Panc1 (cell line): Measurements from ENCODE around the gene PMFBP1. TPM values are rescaled to one million over a fixed set of nuclear protein-coding genes. Genes with fewer than 3 reads are reported as not detected.
A peak's percentile ranks its signal among the peaks of the same experiment; 100 is the strongest.

Experiments
- ATAC-seq: fragments of 200-7000 bp; cut with Tn5 transposase; 2 replicates; pipeline ENCODE4 v1.9.1; 2020; ENCODE audit warnings: mild to moderate bottlenecking, moderate library complexity
- BruUV-seq: library from RNA; stranded (reverse); fragments of 400-500 nt; replicated peaks from 2 replicates; lab custom pipeline; 2021; lab: Mats Ljungman, UMichigan
- CTCF ChIA-PET: fragments of 300-600 bp; sonication (Branson Sonifier 250); formaldehyde crosslinking; loops from one replicate; lab custom pipeline; 2022; ENCODE audit warnings: antibody characterized with exemption; lab: Charles Lee
- POLR2A ChIA-PET: fragments of 300-600 bp; sonication (Branson Sonifier 250); formaldehyde crosslinking; loops from one replicate; lab custom pipeline; 2022; ENCODE audit warnings: antibody characterized with exemption; lab: Charles Lee
- DNase-seq: peaks from one replicate; pipeline ENCODE4 v3.0.0-alpha.2; 2010; ENCODE audit warnings: low read depth, low spot score
- H3K27ac ChIP-seq: 2 replicates; pipeline ENCODE4 v1.5.1; 2011; ENCODE audit warnings: mild to moderate bottlenecking, low read length, inconsistent platforms
- H3K27me3 ChIP-seq: fragments of 200-500 bp; sonication (Bioruptor generic); 2 replicates; pipeline ENCODE4 v1.6.0; 2014; ENCODE audit warnings: low read length, inconsistent platforms; ENCODE audit not compliant: control insufficient read depth, insufficient read depth
- H3K36me3 ChIP-seq: fragments of 200-500 bp; sonication (Bioruptor generic); 2 replicates; pipeline ENCODE4 v1.5.1; 2014; ENCODE audit warnings: inconsistent platforms, mild to moderate bottlenecking, low read length, moderate library complexity; ENCODE audit not compliant: control insufficient read depth, insufficient read depth
- H3K4me1 ChIP-seq: 2 replicates; pipeline ENCODE4 v1.5.1; 2011; ENCODE audit warnings: inconsistent platforms, mild to moderate bottlenecking, low read length, moderate library complexity; ENCODE audit not compliant: control insufficient read depth, insufficient read depth
- H3K4me3 ChIP-seq, 2 experiments: 2 replicates each; pipeline ENCODE4 v1.5.1; 2011 to 2012; ENCODE audit warnings: low read depth in 2 of 2, low read length in 2 of 2, mild to moderate bottlenecking in 2 of 2, inconsistent platforms in 1 of 2, moderate library complexity in 1 of 2
- H3K9me3 ChIP-seq: fragments of 200-500 bp; sonication (Bioruptor generic); 2 replicates; pipeline ENCODE4 v1.5.1; 2014; ENCODE audit warnings: low read depth, mild to moderate bottlenecking, inconsistent platforms, low read length, moderate library complexity; ENCODE audit not compliant: control insufficient read depth, insufficient read depth
- POLR2AphosphoS5 ChIP-seq: IDR thresholded peaks from 2 replicates; pipeline ENCODE4 v1.6.1; 2012; ENCODE audit warnings: mild to moderate bottlenecking, low read depth, low read length, moderate library complexity
- SIN3A ChIP-seq: IDR thresholded peaks from 2 replicates; pipeline ENCODE4 v1.6.1; 2012; ENCODE audit warnings: low read depth, mild to moderate bottlenecking, low read length, moderate library complexity, borderline replicate concordance; ENCODE audit not compliant: insufficient read depth
- TCF7L2 ChIP-seq: IDR thresholded peaks from 2 replicates; pipeline ENCODE4 v1.6.1; 2011; ENCODE audit warnings: mild to moderate bottlenecking, low read depth, low read length, inconsistent platforms
- in situ Hi-C: cut with HindIII; loops from 2 replicates; pipeline ENCODE4 v1.10.0; 2016; ENCODE audit warnings: low sequenced_read_pairs, low pct_unique_long_range_greater_than_20kb
- intact Hi-C: fragments of 100-400 bp; cut with micrococcal nuclease; formaldehyde crosslinking; loops from one replicate; pipeline ENCODE4 v1.10.0; 2022; ENCODE audit not compliant: unreplicated experiment
- total RNA-seq: library from RNA; stranded (reverse); gene quantifications from one replicate; pipeline ENCODE4 v1.2.1, GENCODE V29; 2021; ENCODE audit not compliant: unreplicated experiment
- TF ChIP-seq, protein P1 (sequence below): fragments of 450-650 bp; IDR thresholded peaks from 2 replicates; pipeline ENCODE4 v1.5.1; 2017; ENCODE audit warnings: mild to moderate bottlenecking
- TF ChIP-seq, protein P2 (sequence below), 2 experiments: IDR thresholded peaks; 2 replicates each; pipeline ENCODE4 v1.6.1; 2011 to 2012; ENCODE audit warnings: low read depth in 2 of 2, control low read depth in 1 of 2, low read length in 1 of 2, mild to moderate bottlenecking in 1 of 2, moderate library complexity in 1 of 2; ENCODE audit not compliant: insufficient read depth in 1 of 2

Gene PMFBP1
- total RNA-seq, 1 experiment from 2014 or later = 0.10 TPM

DNA sequence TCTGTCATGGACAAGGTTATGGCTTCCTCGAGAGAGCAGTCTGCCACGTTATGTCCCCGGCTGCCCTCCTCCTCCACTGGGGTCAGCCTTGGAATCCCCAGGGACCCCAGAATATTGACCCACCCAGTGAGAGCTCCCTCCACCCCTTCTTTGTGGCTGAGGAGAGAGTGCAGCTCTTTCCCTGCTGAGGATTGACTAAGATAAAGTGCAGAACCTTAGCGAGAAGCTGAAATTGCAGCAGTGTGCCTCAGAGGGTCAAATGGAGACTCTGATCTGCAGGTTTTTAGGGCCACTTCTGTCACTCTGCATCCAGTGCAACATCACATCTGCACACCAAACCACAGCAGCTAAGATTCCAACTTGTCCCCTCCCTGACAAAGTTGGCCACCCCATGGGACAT is 25.6 kb upstream of the PMFBP1 start:
- Histone ChIP-seq H3K27ac (no peak overlapping the region), H3K9me3 (no peaks in the 10 kb centered on the region), H3K4me1 (no peaks in the 10 kb centered on the region), H3K4me3 (no peak overlapping the region), H3K27me3 (no peaks in the 10 kb centered on the region), H3K36me3 (no peaks in the 10 kb centered on the region)
- CTCF ChIA-PET = no interaction called here
- in situ Hi-C loops (no loop called here), intact Hi-C loops (no loop called here)
- DNase-seq (no peak), ATAC-seq (no peak)
- POLR2A ChIA-PET = no interaction called here
- BruUV-seq = no TSS peak
- TF ChIP-seq TCF7L2 (no peak), POLR2AphosphoS5 (no peak), SIN3A (no peak)
- TF ChIP-seq, protein P1, sequence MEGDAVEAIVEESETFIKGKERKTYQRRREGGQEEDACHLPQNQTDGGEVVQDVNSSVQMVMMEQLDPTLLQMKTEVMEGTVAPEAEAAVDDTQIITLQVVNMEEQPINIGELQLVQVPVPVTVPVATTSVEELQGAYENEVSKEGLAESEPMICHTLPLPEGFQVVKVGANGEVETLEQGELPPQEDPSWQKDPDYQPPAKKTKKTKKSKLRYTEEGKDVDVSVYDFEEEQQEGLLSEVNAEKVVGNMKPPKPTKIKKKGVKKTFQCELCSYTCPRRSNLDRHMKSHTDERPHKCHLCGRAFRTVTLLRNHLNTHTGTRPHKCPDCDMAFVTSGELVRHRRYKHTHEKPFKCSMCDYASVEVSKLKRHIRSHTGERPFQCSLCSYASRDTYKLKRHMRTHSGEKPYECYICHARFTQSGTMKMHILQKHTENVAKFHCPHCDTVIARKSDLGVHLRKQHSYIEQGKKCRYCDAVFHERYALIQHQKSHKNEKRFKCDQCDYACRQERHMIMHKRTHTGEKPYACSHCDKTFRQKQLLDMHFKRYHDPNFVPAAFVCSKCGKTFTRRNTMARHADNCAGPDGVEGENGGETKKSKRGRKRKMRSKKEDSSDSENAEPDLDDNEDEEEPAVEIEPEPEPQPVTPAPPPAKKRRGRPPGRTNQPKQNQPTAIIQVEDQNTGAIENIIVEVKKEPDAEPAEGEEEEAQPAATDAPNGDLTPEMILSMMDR = no peak
- TF ChIP-seq, protein P2, sequence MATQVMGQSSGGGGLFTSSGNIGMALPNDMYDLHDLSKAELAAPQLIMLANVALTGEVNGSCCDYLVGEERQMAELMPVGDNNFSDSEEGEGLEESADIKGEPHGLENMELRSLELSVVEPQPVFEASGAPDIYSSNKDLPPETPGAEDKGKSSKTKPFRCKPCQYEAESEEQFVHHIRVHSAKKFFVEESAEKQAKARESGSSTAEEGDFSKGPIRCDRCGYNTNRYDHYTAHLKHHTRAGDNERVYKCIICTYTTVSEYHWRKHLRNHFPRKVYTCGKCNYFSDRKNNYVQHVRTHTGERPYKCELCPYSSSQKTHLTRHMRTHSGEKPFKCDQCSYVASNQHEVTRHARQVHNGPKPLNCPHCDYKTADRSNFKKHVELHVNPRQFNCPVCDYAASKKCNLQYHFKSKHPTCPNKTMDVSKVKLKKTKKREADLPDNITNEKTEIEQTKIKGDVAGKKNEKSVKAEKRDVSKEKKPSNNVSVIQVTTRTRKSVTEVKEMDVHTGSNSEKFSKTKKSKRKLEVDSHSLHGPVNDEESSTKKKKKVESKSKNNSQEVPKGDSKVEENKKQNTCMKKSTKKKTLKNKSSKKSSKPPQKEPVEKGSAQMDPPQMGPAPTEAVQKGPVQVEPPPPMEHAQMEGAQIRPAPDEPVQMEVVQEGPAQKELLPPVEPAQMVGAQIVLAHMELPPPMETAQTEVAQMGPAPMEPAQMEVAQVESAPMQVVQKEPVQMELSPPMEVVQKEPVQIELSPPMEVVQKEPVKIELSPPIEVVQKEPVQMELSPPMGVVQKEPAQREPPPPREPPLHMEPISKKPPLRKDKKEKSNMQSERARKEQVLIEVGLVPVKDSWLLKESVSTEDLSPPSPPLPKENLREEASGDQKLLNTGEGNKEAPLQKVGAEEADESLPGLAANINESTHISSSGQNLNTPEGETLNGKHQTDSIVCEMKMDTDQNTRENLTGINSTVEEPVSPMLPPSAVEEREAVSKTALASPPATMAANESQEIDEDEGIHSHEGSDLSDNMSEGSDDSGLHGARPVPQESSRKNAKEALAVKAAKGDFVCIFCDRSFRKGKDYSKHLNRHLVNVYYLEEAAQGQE (IDR thresholded peaks at IDR 0.05; ENCODE audit: insufficient read depth in 1 of 2, low read depth in 2 of 2, low read length in 1 of 2) = no peak

DNA sequence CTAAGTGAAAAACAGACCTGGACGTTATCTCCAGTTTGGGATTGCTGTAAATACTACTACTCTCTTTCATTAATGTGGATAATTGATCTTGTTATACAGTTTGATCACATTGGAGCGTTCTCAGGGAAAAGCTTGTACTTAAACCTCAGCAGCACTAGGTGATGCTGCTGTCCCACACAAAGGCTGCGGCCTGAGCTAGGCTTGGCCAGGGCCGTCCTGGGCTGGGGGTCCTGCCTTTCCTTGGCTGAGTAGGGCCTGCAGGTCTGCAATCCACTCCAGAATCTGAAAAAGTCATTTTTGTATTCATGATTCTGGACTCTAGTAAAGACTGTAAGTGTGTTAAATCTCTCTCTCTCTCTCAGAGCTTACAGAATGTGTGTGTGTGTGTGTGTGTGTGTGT is 23.7 kb upstream of the PMFBP1 start:
- H3K4me1 ChIP-seq = no peaks in the 10 kb centered on the region
- DNase-seq = no peak
- no peak overlapping the region for H3K4me3 ChIP-seq
- H3K27ac ChIP-seq = no peak overlapping the region
- H3K27me3 ChIP-seq = no peaks in the 10 kb centered on the region
- H3K9me3 ChIP-seq = no peaks in the 10 kb centered on the region
- intact Hi-C loops (no loop called here), in situ Hi-C loops (no loop called here)
- POLR2A ChIA-PET = no interaction called here
- TF ChIP-seq POLR2AphosphoS5 (no peak), SIN3A (no peak), TCF7L2 (no peak)
- TF ChIP-seq, protein P1 = peak; percentile 54
- TF ChIP-seq, protein P2 (IDR thresholded peaks at IDR 0.05; ENCODE audit: insufficient read depth in 1 of 2, low read depth in 2 of 2, low read length in 1 of 2) = no peak
- CTCF ChIA-PET = no interaction called here
- no peak for ATAC-seq
- no peaks in the 10 kb centered on the region for H3K36me3 ChIP-seq
- no TSS peak for BruUV-seq
